CD14-positive monocyte (primary cell): ENCODE data around the gene DOCK4. TPM values are rescaled to one million over a fixed set of nuclear protein-coding genes. Genes with fewer than 3 reads are reported as not detected.

Source experiments
- DNase-seq, 3 donors: peaks; one replicate each; pipeline ENCODE4 v3.0.0-alpha.2; 2011 to 2022
- H2AFZ ChIP-seq: 2 replicates; pipeline ENCODE4 v1.6.0; 2012; ENCODE audit warnings: mild to moderate bottlenecking, low read depth, low read length, inconsistent platforms; ENCODE audit not compliant: insufficient read depth, poor library complexity, severe bottlenecking
- H3K27ac ChIP-seq, 2 donors: 1 replicate in 1 of 2; 2 replicates in 1 of 2; pipeline ENCODE4 v1.5.1; 2012 to 2013; ENCODE audit warnings: low read length in 2 of 2, control low read depth in 1 of 2, inconsistent platforms in 1 of 2, low read depth in 1 of 2, mild to moderate bottlenecking in 1 of 2
- H3K27me3 ChIP-seq, 2 donors: one replicate each; pipeline versions ENCODE4 v1.6.0 to v1.6.1; 2011 to 2013; ENCODE audit warnings: low read length in 2 of 2; ENCODE audit not compliant: control insufficient read depth in 2 of 2, insufficient read depth in 2 of 2
- H3K36me3 ChIP-seq, 2 donors: replicated peaks in 1 of 2; 1 replicate in 1 of 2; 2 replicates in 1 of 2; pipeline versions ENCODE4 v1.5.1 to v1.6.1; 2012 to 2013; ENCODE audit warnings: low read length in 2 of 2, control low read depth in 1 of 2, inconsistent platforms in 1 of 2, mild to moderate bottlenecking in 1 of 2; ENCODE audit not compliant: insufficient read depth in 2 of 2, control insufficient read depth in 1 of 2
- H3K4me1 ChIP-seq, 2 donors: 1 replicate in 1 of 2; 2 replicates in 1 of 2; pipeline versions ENCODE4 v1.5.1 to v1.6.1; 2012 to 2013; ENCODE audit warnings: low read length in 2 of 2, control low read depth in 1 of 2, inconsistent platforms in 1 of 2, mild to moderate bottlenecking in 1 of 2, moderate library complexity in 1 of 2; ENCODE audit not compliant: insufficient read depth in 2 of 2, control insufficient read depth in 1 of 2
- H3K4me2 ChIP-seq: replicated peaks from 2 replicates; pipeline ENCODE3; 2012; ENCODE audit warnings: low read length, moderate library complexity, mild to moderate bottlenecking; ENCODE audit not compliant: poor library complexity, severe bottlenecking; ENCODE audit errors: extremely low read depth
- H3K4me3 ChIP-seq, 3 experiments: fragments of 200-600 bp in 1 of 3; sonication (generic) in 1 of 3; replicated peaks in 1 of 3; 1 replicate in 2 of 3; 2 replicates in 1 of 3; pipeline ENCODE4 v1.5.1; 2011 to 2013; ENCODE audit warnings: low read length in 3 of 3, mild to moderate bottlenecking in 3 of 3, control low read depth in 2 of 3, low read depth in 2 of 3, inconsistent platforms in 1 of 3, moderate library complexity in 1 of 3
- H3K79me2 ChIP-seq: 2 replicates; pipeline ENCODE4 v1.6.0; 2012; ENCODE audit warnings: mild to moderate bottlenecking, control low read depth, inconsistent platforms, low read length, moderate library complexity; ENCODE audit not compliant: insufficient read depth
- H3K9ac ChIP-seq: 2 replicates; pipeline ENCODE4 v1.6.0; 2017; ENCODE audit warnings: low read length, mild to moderate bottlenecking; ENCODE audit not compliant: insufficient read depth, poor library complexity, severe bottlenecking
- H3K9me3 ChIP-seq, 2 donors: replicated peaks in 1 of 2; 1 replicate in 1 of 2; 2 replicates in 1 of 2; pipeline versions ENCODE4 v1.5.1 to v1.6.1; 2012 to 2013; ENCODE audit warnings: low read length in 2 of 2, control low read depth in 1 of 2; ENCODE audit not compliant: control insufficient read depth in 1 of 2, insufficient read depth in 1 of 2
- H4K20me1 ChIP-seq: 2 replicates; pipeline ENCODE4 v1.6.0; 2012; ENCODE audit warnings: mild to moderate bottlenecking, low read length, control low read depth, moderate library complexity; ENCODE audit not compliant: insufficient read depth
- H3K27ac Mint-ChIP-seq, 7 donors: one replicate each; pipeline ENCODE4 v1.8.0; 2020; ENCODE audit warnings: mild to moderate bottlenecking in 7 of 7, mixed read lengths in 7 of 7, moderate library complexity in 6 of 7, inconsistent platforms in 2 of 7
- H3K27me3 Mint-ChIP-seq, 3 donors: one replicate each; pipeline ENCODE4 v1.8.0; 2021 to 2022; ENCODE audit warnings: low read depth in 3 of 3, mild to moderate bottlenecking in 3 of 3, mixed read lengths in 3 of 3, moderate library complexity in 3 of 3, inconsistent platforms in 1 of 3
- H3K36me3 Mint-ChIP-seq, 2 donors: one replicate each; pipeline ENCODE4 v1.8.0; 2020; ENCODE audit warnings: mixed read lengths in 2 of 2, inconsistent platforms in 1 of 2, mild to moderate bottlenecking in 1 of 2
- H3K4me1 Mint-ChIP-seq: one replicate; pipeline ENCODE4 v1.8.0; 2020; ENCODE audit warnings: mild to moderate bottlenecking, mixed read lengths
- H3K4me3 Mint-ChIP-seq, 2 donors: one replicate each; pipeline ENCODE4 v1.8.0; 2020; ENCODE audit warnings: mild to moderate bottlenecking in 2 of 2, mixed read lengths in 2 of 2, moderate library complexity in 1 of 2
- H3K9me3 Mint-ChIP-seq, 7 donors: one replicate each; pipeline ENCODE4 v1.8.0; 2020 to 2022; ENCODE audit warnings: mixed read lengths in 7 of 7, mild to moderate bottlenecking in 6 of 7, moderate library complexity in 6 of 7, inconsistent platforms in 2 of 7
- CTCF ChIP-seq: fragments of 200-600 bp; IDR thresholded peaks from one replicate; pipeline ENCODE4 v1.8.0; 2022; ENCODE audit warnings: antibody characterized with exemption, mild to moderate bottlenecking
- WGBS: methylation state at CpG from one replicate; pipeline ENCODE4 v1.1.5; 2013; ENCODE audit warnings: missing lambda C conversion rate; ENCODE audit not compliant: insufficient coverage; 5-methylcytosine and 5-hydroxymethylcytosine counted together
- intact Hi-C, 2 donors: fragments of 100-400 bp; cut with micrococcal nuclease; formaldehyde crosslinking; loops; one replicate each; pipeline versions ENCODE4 v1.15.0 to v1.15.1; 2023
- polyA plus RNA-seq, 3 donors: library from polyadenylated mRNA; depleted of rRNA in 1 of 3; unstranded in 2 of 3; stranded (reverse) in 1 of 3; fragments of 300-500 nt in 2 of 3; fragments of >200 nt in 1 of 3; fragmentation: Illumina TruSeq in 2 of 3; gene quantifications; 1 replicate in 2 of 3; 2 replicates in 1 of 3; pipeline ENCODE4 v1.2.3, GENCODE V29; 2012 to 2021

Gene DOCK4
- polyA plus RNA-seq, 3 donors = 1.3 to 5.0 (median 2.7) TPM

- Mint-ChIP-seq H3K4me1 (no peaks in the 10 kb centered on the region), H3K27me3 (peaks cover 0 to 2% (median 1%) of the 10 kb centered on the region in 3 donors), H3K27ac (no peak overlapping the region), H3K36me3 (no peaks in the 10 kb centered on the region), H3K4me3 (no peak overlapping the region), H3K9me3 (peaks cover 5 to 17% (median 10%) of the 10 kb centered on the region in 7 donors)
- H3K36me3 ChIP-seq = no peaks in the 10 kb centered on the region
- H3K9ac ChIP-seq = no peak overlapping the region
- no peak for DNase-seq
- no peak overlapping the region for H2AFZ ChIP-seq
- H3K9me3 ChIP-seq = peaks cover 3 to 13% of the 10 kb centered on the region in 2 donors
- no peak for TF ChIP-seq CTCF
- no peak overlapping the region for H3K4me2 ChIP-seq
- H3K79me2 ChIP-seq = no peaks in the 10 kb centered on the region
- H3K27me3 ChIP-seq = no peaks in the 10 kb centered on the region
- H3K27ac ChIP-seq = no peak overlapping the region
- no peaks in the 10 kb centered on the region for H3K4me1 ChIP-seq
- 90% methylated on average over 4 of the region's 9 CpGs for WGBS
- intact Hi-C loops = no loop called here
- H3K4me3 ChIP-seq = no peak overlapping the region
- H4K20me1 ChIP-seq = no peaks in the 10 kb centered on the region
These were observed 417.7 kb downstream of the DOCK4 start for GRCh38 chr7:111788286-111789047.

DNA sequence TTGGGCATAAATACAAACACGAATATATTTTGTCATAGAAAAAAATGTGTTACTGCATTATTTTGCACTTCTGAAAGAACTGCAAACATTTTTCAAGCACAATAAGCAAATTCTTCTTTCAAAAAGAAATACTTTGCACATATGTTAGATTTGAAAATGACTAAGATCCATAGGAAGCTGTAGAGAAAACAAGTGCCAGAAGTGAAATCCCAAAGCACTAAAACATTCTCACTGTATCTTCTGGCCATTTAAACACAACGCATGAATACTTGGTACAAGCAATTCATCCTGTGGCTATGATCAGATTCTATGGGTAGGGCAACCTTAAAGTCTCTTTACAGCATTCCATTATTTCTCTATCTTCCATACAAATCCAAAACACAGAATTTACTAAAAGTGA lies 418.5 kb downstream of the DOCK4 start:
- DNase-seq = no peak
- no peak overlapping the region for H2AFZ ChIP-seq
- no peak for TF ChIP-seq CTCF
- no peaks in the 10 kb centered on the region for H3K4me1 Mint-ChIP-seq
- H3K36me3 ChIP-seq = no peaks in the 10 kb centered on the region
- WGBS = no CpG with 5 or more reads among the region's 2 CpGs
- H3K27me3 ChIP-seq = no peaks in the 10 kb centered on the region
- H3K27ac ChIP-seq = no peak overlapping the region
- H3K9me3 Mint-ChIP-seq = peaks cover 5 to 15% (median 11%) of the 10 kb centered on the region in 7 donors
- H3K4me3 Mint-ChIP-seq = no peak overlapping the region
- H3K9ac ChIP-seq = no peak overlapping the region
- no peaks in the 10 kb centered on the region for H3K4me1 ChIP-seq
- no peak overlapping the region for H3K4me3 ChIP-seq
- peaks cover 3 to 13% of the 10 kb centered on the region in 2 donors for H3K9me3 ChIP-seq
- no peaks in the 10 kb centered on the region for H4K20me1 ChIP-seq
- H3K27me3 Mint-ChIP-seq = peaks cover 0 to 2% (median 1%) of the 10 kb centered on the region in 3 donors
- intact Hi-C loops = no loop called here
- H3K79me2 ChIP-seq = no peaks in the 10 kb centered on the region
- H3K4me2 ChIP-seq = no peak overlapping the region
- H3K36me3 Mint-ChIP-seq = no peaks in the 10 kb centered on the region
- no peak overlapping the region for H3K27ac Mint-ChIP-seq
